Natural killer cell (primary cell): ENCODE data around the gene TRIM65. TPM values are rescaled to one million over a fixed set of nuclear protein-coding genes. Genes with fewer than 3 reads are reported as not detected.

Experiments
- ATAC-seq, 3 donors: fragments of 150-1000 bp in 2 of 3; fragments of 200-7000 bp in 1 of 3; cut with Tn5 transposase; 1 replicate in 1 of 3; 2 replicates in 2 of 3; pipeline ENCODE4 v1.10.0; 2021; ENCODE audit warnings: mild to moderate bottlenecking in 2 of 3, moderate library complexity in 2 of 3
- DNase-seq, 2 donors: peaks; one replicate each; pipeline versions ENCODE4 v3.0.0 to v3.0.0-alpha.2; 2013 to 2021; ENCODE audit warnings: mixed read lengths in 1 of 2
- H3K27ac ChIP-seq: one replicate; pipeline ENCODE4 v1.5.1; 2013; ENCODE audit warnings: mild to moderate bottlenecking, low read length
- H3K27me3 ChIP-seq: one replicate; pipeline ENCODE4 v1.6.1; 2013; ENCODE audit warnings: low read length; ENCODE audit not compliant: control insufficient read depth, insufficient read depth
- H3K36me3 ChIP-seq: one replicate; pipeline ENCODE4 v1.6.1; 2013; ENCODE audit warnings: low read length; ENCODE audit not compliant: control insufficient read depth, insufficient read depth
- H3K4me1 ChIP-seq: one replicate; pipeline ENCODE4 v1.6.1; 2013; ENCODE audit warnings: low read length; ENCODE audit not compliant: control insufficient read depth, insufficient read depth
- H3K4me3 ChIP-seq: one replicate; pipeline ENCODE4 v1.5.1; 2013; ENCODE audit warnings: low read length
- H3K9me3 ChIP-seq: one replicate; pipeline ENCODE4 v1.6.1; 2013; ENCODE audit warnings: low read length; ENCODE audit not compliant: control insufficient read depth, insufficient read depth
- H3K27ac Mint-ChIP-seq, 2 donors: one replicate each; pipeline ENCODE4 v1.8.0; 2022; ENCODE audit warnings: mild to moderate bottlenecking in 2 of 2, mixed read lengths in 2 of 2, moderate library complexity in 1 of 2
- H3K27me3 Mint-ChIP-seq, 2 donors: one replicate each; pipeline ENCODE4 v1.8.0; 2022; ENCODE audit warnings: low read depth in 2 of 2, mixed read lengths in 2 of 2
- H3K36me3 Mint-ChIP-seq: one replicate; pipeline ENCODE4 v1.8.0; 2022; ENCODE audit warnings: mixed read lengths
- H3K4me1 Mint-ChIP-seq, 2 donors: one replicate each; pipeline ENCODE4 v1.8.0; 2022; ENCODE audit warnings: mixed read lengths in 2 of 2
- H3K4me3 Mint-ChIP-seq: one replicate; pipeline ENCODE4 v1.8.0; 2022; ENCODE audit warnings: mild to moderate bottlenecking, moderate library complexity, mixed read lengths
- H3K9me3 Mint-ChIP-seq, 2 donors: one replicate each; pipeline ENCODE4 v1.8.0; 2022; ENCODE audit warnings: mixed read lengths in 2 of 2
- WGBS: methylation state at CpG from one replicate; pipeline ENCODE4 v1.1.7; 2013; ENCODE audit warnings: missing lambda C conversion rate; ENCODE audit not compliant: insufficient coverage; 5-methylcytosine and 5-hydroxymethylcytosine counted together
- intact Hi-C: fragments of 100-400 bp; cut with micrococcal nuclease; formaldehyde crosslinking; loops from one replicate; pipeline ENCODE4 v1.14.2; 2022
- total RNA-seq, 4 donors: library from RNA; stranded (reverse); fragments of 120-200 nt in 1 of 4; gene quantifications; one replicate each; pipeline versions ENCODE4 v1.2.3 to v1.2.4, GENCODE V29; 2013 to 2022
- TF ChIP-seq, protein P1 (sequence below): fragments of 200-600 bp; IDR thresholded peaks from one replicate; pipeline ENCODE4 v1.8.0; 2022; ENCODE audit warnings: antibody characterized with exemption

TRIM65 gene
- total RNA-seq, 3 donors from 2014 or later (not counting 1 experiment from before 2014, with no cell fraction given) = 19.2 to 26.9 (median 22.5) TPM

DNA sequence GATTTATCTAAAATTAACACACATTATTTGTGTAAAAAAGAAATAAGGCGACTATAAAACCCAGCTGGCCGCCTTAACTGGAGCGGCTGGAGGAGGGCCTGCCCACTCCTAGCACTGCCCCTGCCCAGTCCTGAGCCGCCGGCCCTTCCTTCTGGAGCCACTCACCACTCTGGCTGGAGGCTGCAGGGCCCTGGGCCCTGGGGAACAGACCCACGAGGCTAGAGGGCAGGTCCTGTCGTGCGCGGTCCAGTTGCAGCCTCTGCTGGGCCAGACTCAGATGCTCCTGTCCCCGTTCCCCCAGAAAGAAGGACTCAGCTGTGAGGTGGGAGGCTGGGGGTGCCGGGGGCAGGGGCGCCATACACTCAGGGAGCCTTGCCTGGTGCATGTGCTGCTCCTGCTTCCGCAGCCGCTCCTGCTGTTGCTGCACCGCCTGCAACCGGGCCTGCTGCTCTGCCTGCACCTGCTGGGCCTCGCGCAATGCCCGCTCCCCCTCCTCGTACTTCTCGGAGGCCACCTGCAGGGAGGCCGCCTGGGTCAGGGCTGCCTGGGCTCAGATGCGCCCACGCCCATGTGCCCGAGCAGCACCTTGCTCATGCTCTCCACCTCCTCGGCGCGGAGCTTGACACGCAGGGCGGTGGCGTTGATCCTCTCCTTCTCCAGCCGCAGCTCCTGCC, 16.9 kb upstream of the TRIM65 start:
- no peak overlapping the region for H3K27ac Mint-ChIP-seq
- no peak overlapping the region for H3K4me3 ChIP-seq

DNA sequence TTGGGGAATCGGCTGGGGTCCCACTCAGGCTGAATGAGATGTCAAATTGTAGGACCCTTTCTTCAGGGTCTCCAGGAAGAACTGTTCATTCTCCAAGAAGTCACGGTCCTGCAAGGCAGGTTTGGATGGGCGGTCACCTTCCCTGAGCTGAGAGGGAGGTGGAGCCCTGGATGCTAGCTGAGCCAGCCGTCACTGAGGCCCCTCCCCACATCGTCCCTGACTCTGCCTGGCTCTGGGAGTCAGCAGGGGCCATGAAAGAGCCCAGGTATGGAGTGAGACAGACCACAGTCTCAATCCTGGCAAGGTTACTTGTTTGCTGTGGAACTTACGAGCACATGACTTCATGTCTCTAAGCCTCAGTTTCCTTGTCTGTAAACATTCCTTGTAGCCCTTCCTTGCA, 13.9 kb upstream of the TRIM65 start:
- Mint-ChIP-seq H3K4me3 (no peak overlapping the region), H3K4me1 (no peaks in the 10 kb centered on the region), H3K36me3 (no peaks in the 10 kb centered on the region), H3K9me3 (no peaks in the 10 kb centered on the region), H3K27me3 (no peaks in the 10 kb centered on the region), H3K27ac (no peak overlapping the region)
- peaks cover 5% of the 10 kb centered on the region for H3K36me3 ChIP-seq
- WGBS = 92% methylated on average over 6 of the region's 6 CpGs
- H3K4me3 ChIP-seq = no peak overlapping the region
- DNase-seq (no peak), ATAC-seq (no peak)
- intact Hi-C loops = no loop called here
- TF ChIP-seq, protein P1, sequence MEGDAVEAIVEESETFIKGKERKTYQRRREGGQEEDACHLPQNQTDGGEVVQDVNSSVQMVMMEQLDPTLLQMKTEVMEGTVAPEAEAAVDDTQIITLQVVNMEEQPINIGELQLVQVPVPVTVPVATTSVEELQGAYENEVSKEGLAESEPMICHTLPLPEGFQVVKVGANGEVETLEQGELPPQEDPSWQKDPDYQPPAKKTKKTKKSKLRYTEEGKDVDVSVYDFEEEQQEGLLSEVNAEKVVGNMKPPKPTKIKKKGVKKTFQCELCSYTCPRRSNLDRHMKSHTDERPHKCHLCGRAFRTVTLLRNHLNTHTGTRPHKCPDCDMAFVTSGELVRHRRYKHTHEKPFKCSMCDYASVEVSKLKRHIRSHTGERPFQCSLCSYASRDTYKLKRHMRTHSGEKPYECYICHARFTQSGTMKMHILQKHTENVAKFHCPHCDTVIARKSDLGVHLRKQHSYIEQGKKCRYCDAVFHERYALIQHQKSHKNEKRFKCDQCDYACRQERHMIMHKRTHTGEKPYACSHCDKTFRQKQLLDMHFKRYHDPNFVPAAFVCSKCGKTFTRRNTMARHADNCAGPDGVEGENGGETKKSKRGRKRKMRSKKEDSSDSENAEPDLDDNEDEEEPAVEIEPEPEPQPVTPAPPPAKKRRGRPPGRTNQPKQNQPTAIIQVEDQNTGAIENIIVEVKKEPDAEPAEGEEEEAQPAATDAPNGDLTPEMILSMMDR = no peak
- H3K27ac ChIP-seq = no peak overlapping the region
- H3K27me3 ChIP-seq = no peaks in the 10 kb centered on the region
- H3K4me1 ChIP-seq = peaks cover under 1% of the 10 kb centered on the region
- no peaks in the 10 kb centered on the region for H3K9me3 ChIP-seq

More for the DNA sequence above, 16.9 kb upstream of the TRIM65 start:
- H3K9me3 Mint-ChIP-seq = no peaks in the 10 kb centered on the region
- no peaks in the 10 kb centered on the region for H3K9me3 ChIP-seq
- H3K27me3 Mint-ChIP-seq = no peaks in the 10 kb centered on the region
- no peak overlapping the region for H3K4me3 Mint-ChIP-seq
- H3K36me3 ChIP-seq = peaks cover 5% of the 10 kb centered on the region
- TF ChIP-seq, protein P1 = no peak
- ATAC-seq (no peak), DNase-seq (no peak)
- H3K36me3 Mint-ChIP-seq = no peaks in the 10 kb centered on the region
- intact Hi-C loops = no loop called here
- no peaks in the 10 kb centered on the region for H3K27me3 ChIP-seq
- peaks cover 0 to 5% of the 10 kb centered on the region in 2 donors for H3K4me1 Mint-ChIP-seq
- 97% methylated on average over 32 of the region's 32 CpGs for WGBS
- H3K4me1 ChIP-seq = peaks cover 11% of the 10 kb centered on the region
- no peak overlapping the region for H3K27ac ChIP-seq

DNA sequence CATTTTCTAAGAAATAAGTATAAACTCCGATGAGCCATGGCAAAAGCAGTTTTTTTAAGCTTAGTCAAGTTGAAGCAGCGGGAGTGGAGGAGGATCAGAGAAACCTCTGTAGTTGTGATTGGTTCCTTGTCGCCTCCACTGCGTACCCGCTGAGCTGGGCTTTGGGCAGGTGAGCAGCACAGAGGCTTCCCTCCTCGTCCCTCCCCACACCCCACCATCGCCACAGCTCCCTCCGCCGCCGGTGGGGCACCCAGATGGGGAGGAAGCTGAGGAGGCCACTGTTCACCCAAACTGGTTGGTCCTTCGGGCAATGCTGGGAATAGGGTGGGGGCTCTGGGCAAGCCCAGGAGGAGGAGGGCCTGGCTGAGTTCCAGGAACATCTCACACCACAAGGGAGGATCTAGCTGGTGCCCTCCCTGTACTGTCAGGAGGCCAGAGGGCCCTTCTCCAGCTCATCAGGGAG, 13.1 kb upstream of the TRIM65 start:
- H3K9me3 ChIP-seq = no peaks in the 10 kb centered on the region
- no peaks in the 10 kb centered on the region for H3K27me3 Mint-ChIP-seq
- no peak overlapping the region for H3K27ac Mint-ChIP-seq
- TF ChIP-seq, protein P1 = no peak
- peaks cover 0 to 4% of the 10 kb centered on the region in 2 donors for H3K4me1 Mint-ChIP-seq
- 46% methylated on average over 7 of the region's 11 CpGs for WGBS
- peaks cover 5% of the 10 kb centered on the region for H3K36me3 ChIP-seq
- intact Hi-C loops = no loop called here
- no peaks in the 10 kb centered on the region for H3K9me3 Mint-ChIP-seq
- ATAC-seq (no peak), DNase-seq (no peak)
- no peaks in the 10 kb centered on the region for H3K27me3 ChIP-seq
- no peak overlapping the region for H3K4me3 Mint-ChIP-seq
- no peaks in the 10 kb centered on the region for H3K36me3 Mint-ChIP-seq
- peaks cover 9% of the 10 kb centered on the region for H3K4me1 ChIP-seq
- no peak overlapping the region for H3K4me3 ChIP-seq
- no peak overlapping the region for H3K27ac ChIP-seq
